LHCN-M2 (cell line): ENCODE data around the gene PDLIM7. TPM values are rescaled to one million over a fixed set of nuclear protein-coding genes. Genes with fewer than 3 reads are reported as not detected.
A peak's percentile ranks its signal among the peaks of the same experiment; 100 is the strongest.
"Not testable (repeated sequence)": the region's sequence is repeated elsewhere in the genome, so short reads cannot be mapped to it uniquely, and the experiment has no call there.

Experiments
- DNase-seq: peaks from one replicate; pipeline ENCODE4 v3.0.0-alpha.2; 2012; ENCODE audit warnings: low read depth
- total RNA-seq: library from RNA; depleted of rRNA; stranded (reverse); fragments of >200 nt; gene quantifications from 2 replicates; pipeline ENCODE4 v1.2.3, GENCODE V29; 2014

PDLIM7 gene
- total RNA-seq, 1 experiment from 2014 or later: 252 TPM

DNA sequence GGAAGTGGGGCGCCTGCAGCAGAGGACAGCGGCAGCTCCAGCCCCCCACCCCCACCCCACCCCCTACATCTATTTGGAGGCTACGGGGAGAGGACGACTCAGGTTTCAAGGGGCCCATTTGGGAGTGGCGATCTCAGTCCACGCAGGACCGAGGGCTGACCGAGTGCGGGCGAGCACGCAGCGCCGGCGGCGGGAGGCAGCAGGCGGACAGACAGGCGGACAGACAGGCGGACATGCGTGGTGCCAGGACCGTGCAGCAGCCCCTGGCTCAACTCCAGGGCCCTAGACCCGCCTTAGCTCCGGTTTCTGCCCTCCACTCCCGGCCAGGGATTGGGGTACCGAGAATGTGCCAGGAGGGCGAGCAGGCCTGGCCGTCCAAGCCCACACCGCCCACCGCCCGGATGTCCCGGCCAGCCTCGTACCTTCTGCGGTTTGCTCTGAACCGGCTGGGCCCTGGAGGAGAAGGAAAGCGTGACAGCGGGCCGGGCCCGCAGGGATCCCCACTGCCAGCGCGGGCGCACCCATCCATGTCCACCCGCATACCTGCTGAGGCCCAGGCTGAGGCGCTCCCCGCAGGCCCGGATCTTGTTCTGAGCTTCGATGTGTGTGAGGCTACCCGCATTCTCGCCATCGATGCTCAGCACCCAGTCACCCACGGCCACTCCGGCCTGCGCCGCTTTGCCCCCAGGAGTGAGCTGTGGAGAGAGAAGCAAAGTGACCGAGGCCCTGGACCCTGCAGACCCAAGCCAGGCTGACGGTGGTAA lies 5.2 kb downstream of the PDLIM7 start:
- DNase-seq: no peak

- no peak for DNase-seq
Observed at GRCh38 chr5:177491429-177491945, 5.9 kb downstream of the PDLIM7 start.

- no peak for DNase-seq
Observed at GRCh38 chr5:177490992-177491391, 6.4 kb downstream of the PDLIM7 start.

- DNase-seq: no peak
Observed at GRCh38 chr5:177490311-177490991, 7.0 kb downstream of the PDLIM7 start.

- DNase-seq: no peak
Observed at GRCh38 chr5:177489119-177489716, 8.2 kb downstream of the PDLIM7 start.

GRCh38 chr5:177487975-177488374 lies 9.4 kb downstream of the PDLIM7 start:
- DNase-seq: no peak

- DNase-seq: no peak
Observed at GRCh38 chr5:177487144-177487543, 10.3 kb downstream of the PDLIM7 start.

DNA sequence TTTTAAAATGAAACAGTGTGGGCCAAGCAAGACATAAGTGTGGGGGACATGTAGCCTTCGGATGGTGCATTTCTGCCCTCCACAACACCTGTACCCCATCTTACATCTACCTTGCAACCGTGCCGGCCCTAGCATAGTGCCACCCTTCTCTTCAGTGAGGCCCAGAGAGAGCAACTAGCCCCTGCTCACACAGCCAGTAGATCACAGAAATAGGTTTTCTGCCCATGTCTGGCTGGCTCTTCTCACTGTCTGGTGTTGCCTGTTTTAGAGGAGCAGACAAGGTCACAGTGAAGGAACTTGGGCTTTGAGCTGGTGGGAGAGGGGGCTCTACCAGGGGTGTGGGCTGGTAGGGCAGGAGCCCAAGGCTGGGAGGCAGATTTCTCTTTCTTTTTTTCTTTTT lies 11.1 kb downstream of the PDLIM7 start:
- no peak for DNase-seq

DNA sequence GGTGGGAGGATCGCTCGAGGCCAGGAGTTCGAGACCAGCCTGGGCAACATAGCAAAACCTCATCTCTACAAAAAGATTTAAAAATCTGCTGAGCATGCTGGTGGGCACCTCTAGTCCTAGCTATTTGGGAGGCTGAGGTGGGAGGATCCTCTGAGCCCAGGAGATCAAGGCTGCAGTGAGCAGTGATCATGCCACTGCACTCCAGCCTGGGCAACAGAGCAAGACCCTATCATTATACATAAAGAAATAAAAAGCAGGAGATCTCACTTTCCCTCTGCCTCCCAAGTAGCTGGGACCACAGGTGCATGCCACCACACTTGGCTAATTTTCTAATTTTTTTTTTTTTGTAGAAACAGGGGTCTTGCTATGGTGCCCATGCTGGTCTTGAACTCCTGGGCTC lies 11.7 kb downstream of the PDLIM7 start:
- not testable (repeated sequence) for DNase-seq

GRCh38 chr5:177484902-177485549 lies 12.4 kb downstream of the PDLIM7 start:
- DNase-seq: no peak

DNA sequence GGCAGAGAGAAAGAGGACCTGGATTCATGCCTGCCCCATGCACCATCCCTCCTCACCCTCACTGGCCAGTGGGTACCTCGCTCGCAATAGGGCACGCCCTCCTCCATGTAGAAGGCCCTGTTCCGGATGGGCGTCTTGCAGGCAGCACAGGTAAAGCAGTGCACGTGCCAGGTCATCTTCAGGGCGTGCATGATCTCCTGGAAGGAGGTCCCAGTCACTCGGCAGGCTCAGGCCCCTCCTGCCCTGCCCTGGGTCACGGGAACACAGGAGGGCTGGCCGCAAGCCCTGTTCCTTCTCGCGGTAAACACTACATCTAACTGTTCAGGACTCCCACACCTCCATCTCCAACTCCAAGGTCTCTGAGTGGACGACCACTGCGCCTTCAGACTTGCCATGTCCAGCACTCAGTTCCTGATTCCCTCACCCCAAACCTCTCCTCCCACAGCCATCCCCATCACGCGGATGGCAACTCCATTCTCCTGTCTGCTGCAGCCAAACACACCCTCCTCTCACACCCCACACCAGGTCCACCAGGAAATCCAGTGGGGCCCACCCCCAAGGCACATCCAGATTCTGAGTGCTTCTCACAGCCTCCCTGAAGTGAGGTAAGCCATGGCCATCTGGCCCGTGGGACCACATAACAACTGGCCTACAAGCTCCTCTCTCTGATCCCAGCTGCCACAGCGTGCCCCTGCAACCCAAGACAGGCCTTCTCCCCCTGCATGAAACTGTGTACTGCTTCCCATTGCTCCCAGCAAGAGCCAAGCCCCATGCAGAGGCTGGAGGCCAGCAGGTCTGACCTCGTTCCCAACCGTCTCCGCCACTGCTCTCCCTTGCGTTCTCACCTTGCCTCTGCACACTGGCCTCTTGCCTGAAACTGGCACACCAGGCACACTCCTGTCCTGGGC lies 13.2 kb downstream of the PDLIM7 start:
- DNase-seq: no peak

GRCh38 chr5:177483042-177483441 lies 14.4 kb downstream of the PDLIM7 start:
- no peak for DNase-seq

DNA sequence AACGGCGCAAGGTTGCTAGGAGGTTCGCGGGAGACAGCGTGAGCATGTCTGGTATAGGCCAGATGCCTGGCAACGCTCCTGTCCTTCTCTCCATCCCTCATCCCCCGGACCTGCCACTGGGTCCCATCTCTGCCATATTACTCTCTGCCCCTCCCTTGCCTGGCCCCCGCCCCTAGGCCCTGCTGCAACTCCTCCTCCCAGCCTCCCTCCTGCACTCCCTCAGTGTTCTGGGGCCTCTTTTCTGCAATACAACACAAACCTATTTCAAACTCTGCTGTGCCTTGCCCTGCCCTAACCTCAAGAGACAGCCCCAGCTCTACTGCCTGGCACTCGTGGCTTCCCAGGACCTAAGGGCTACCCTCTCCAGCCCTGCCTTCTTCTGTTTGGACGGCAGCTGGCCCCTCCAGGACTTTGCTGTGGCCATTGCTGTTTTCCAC lies 15.0 kb downstream of the PDLIM7 start:
- DNase-seq: no peak

- DNase-seq: peak; percentile 72
Observed at GRCh38 chr5:177479774-177480173, 17.6 kb downstream of the PDLIM7 start.

DNA sequence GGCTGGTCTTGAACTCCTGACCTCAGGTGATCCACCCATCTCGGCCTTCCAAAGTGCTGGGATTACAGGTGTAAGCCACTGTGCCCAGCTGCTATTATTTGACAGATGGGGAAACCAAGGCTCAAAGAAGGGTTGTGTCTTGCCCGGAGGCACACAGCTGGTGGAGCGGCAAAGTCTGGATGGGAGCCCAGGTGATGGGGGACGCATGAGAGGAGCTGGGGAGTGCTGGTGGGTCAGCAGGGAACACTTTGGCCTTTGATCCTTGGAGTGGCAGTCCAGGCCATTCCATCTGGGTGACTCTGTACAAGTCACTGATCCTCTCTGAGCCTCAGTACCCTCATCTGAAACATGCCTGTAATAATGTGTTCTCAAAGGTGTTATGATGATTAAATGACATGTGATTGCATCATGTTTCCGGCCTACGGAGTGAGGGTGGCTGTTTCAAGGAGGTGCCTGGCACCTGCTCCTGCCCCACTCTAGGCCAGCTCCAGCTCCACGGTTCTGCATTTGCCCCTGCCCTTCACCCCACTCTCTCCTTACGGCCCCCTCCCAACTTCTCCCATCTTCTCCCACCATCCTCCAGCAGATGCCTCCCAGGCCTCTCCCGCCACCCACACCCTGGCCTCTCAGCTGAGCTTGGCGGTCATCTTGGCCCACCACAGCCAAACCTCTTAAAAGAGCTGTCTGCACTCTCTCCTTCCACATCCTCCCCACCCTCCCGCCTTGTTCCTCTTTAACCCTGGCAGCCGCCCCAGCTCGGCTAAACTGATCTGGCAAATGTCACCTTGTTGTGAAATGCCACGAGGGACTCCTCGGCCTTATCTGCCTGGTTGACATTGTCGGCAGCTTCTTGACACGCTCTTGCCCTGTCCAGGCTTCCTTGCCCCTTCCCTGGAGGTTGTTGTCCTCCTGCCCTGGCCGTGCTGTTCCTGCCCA lies 18.4 kb downstream of the PDLIM7 start:
- no peak for DNase-seq

DNA sequence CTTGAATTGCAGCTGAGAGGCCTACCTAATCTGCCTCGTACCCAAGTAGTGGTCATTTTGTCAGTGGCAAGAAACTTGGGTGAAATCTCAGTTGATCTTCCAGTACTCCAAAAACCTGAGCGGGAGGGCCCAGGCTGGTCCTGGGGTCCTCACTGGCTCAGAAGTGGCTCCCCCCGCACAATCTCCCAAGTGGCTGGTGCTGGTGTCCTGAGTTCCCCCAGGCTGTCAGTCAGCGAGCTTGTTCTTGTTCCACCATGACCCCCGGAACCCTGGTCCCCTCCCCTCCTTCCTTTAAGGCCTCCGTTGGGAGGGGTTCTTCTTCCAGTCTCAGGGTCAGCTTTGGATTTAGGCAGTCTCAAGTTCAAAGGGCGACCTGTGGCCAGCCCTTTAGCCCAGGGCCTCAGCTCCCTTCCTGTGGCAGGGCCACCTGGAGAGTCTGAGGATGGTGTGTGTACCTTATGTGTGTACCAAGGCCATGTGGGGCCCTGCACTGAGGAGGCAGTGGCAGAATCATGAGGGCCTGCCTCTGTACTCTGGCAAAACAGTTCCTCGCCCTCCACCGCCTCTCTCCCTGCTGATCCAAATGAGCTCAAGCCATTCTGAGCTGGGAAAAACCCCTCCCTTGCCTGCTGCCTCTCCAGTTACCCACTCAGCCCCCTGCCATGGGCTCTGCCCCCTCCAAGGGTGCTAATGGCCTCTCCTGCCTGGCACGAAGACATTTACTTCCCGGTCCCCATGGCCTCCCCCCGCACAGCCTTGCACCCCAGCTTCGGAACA lies 19.5 kb downstream of the PDLIM7 start:
- DNase-seq: no peak

DNA sequence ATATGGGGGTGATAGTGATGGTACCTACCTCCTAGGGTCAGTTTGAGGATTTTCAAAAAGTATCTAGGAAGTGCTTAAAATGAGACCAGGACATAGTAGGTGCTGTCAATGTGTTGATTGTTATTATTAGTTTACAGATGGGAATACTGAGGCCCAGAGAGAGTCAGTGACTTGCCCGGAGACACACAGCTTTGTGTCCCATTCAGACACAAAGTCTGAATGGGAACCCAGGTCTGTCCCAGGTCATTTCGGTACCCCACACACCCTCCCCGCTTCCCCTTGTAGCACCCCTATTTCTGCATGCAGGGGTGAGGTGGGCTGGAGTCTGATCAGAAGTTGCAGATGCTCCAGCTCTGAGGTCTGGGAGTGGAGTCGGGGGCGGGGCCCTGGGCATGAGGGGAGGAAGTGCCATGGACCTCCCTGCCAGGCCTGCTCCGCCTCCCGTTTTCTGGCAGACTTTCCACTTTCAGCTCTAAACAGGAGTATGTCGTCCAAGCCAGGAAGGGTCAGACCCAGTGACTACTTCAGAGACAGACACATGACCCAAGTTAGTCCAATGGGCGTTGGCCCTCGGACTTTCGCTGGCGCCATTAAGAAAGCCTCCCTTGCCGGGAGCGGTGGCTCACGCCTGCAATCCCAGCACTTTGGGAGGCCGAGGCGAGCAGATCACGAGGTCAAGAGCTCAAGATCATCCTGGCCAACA lies 20.7 kb downstream of the PDLIM7 start:
- DNase-seq: no peak
